Mesendoderm (in vitro differentiated cells): ENCODE results near the gene KCTD11.

Experiments
- DNase-seq: peaks from one replicate; pipeline ENCODE4 v3.0.0; 2013
- H2AK5ac ChIP-seq: 2 replicates; pipeline ENCODE4 v1.6.1; 2013; ENCODE audit warnings: low read length, inconsistent platforms
- H2BK120ac ChIP-seq: 2 replicates; pipeline ENCODE4 v1.6.1; 2013; ENCODE audit warnings: low read depth, mild to moderate bottlenecking, low read length, moderate library complexity, mixed read lengths
- H2BK15ac ChIP-seq: replicated peaks from 2 replicates; pipeline ENCODE4 v1.6.1; 2013; ENCODE audit warnings: low read depth, mild to moderate bottlenecking, moderate library complexity
- H2BK5ac ChIP-seq: 2 replicates; pipeline ENCODE4 v1.6.1; 2013; ENCODE audit warnings: low read length, inconsistent platforms
- H3K18ac ChIP-seq: 2 replicates; pipeline ENCODE4 v1.6.1; 2013; ENCODE audit warnings: mild to moderate bottlenecking, low read length, mixed read lengths
- H3K23ac ChIP-seq: one replicate; pipeline ENCODE4 v1.6.1; 2013; ENCODE audit warnings: low read length
- H3K27ac ChIP-seq: 2 replicates; pipeline ENCODE4 v1.5.1; 2013; ENCODE audit warnings: low read depth, mild to moderate bottlenecking, inconsistent platforms, low read length, moderate library complexity
- H3K27me3 ChIP-seq: 2 replicates; pipeline ENCODE4 v1.6.1; 2013; ENCODE audit warnings: low read length, control low read depth, mild to moderate bottlenecking, inconsistent platforms; ENCODE audit not compliant: insufficient read depth, poor library complexity
- H3K36me3 ChIP-seq: 2 replicates; pipeline ENCODE4 v1.6.1; 2013; ENCODE audit warnings: low read length, inconsistent platforms; ENCODE audit not compliant: control insufficient read depth, insufficient read depth
- H3K4ac ChIP-seq: one replicate; pipeline ENCODE4 v1.6.1; 2013; ENCODE audit warnings: low read depth, mild to moderate bottlenecking, low read length, moderate library complexity
- H3K4me1 ChIP-seq: 2 replicates; pipeline ENCODE4 v1.6.1; 2013; ENCODE audit warnings: low read depth, low read length, inconsistent platforms; ENCODE audit not compliant: control insufficient read depth
- H3K4me2 ChIP-seq: 2 replicates; pipeline ENCODE4 v1.6.1; 2013; ENCODE audit warnings: low read length
- H3K4me3 ChIP-seq: 2 replicates; pipeline ENCODE4 v1.5.1; 2013; ENCODE audit warnings: mild to moderate bottlenecking, low read length
- H3K56ac ChIP-seq: one replicate; pipeline ENCODE4 v1.6.1; 2013; ENCODE audit warnings: low read length
- H3K79me1 ChIP-seq: 2 replicates; pipeline ENCODE4 v1.6.1; 2013; ENCODE audit warnings: low read length, inconsistent platforms
- H3K79me2 ChIP-seq: 2 replicates; pipeline ENCODE4 v1.6.1; 2013; ENCODE audit warnings: mild to moderate bottlenecking, low read length; ENCODE audit not compliant: control insufficient read depth, insufficient read depth
- H3K9ac ChIP-seq: 2 replicates; pipeline ENCODE4 v1.6.1; 2013; ENCODE audit warnings: low read length, inconsistent platforms
- H4K5ac ChIP-seq: one replicate; pipeline ENCODE4 v1.6.1; 2013; ENCODE audit warnings: low read length
- H4K8ac ChIP-seq: one replicate; pipeline ENCODE4 v1.6.1; 2013; ENCODE audit warnings: low read depth, mild to moderate bottlenecking, control low read depth, low read length, moderate library complexity
- WGBS: extraction: QIAGEN DNeasy Blood & Tissue Kit; methylation state at CpG from one replicate; pipeline ENCODE4 v1.1.7; 2013; ENCODE audit warnings: low lambda C conversion rate, missing lambda C conversion rate; ENCODE audit not compliant: insufficient coverage; ENCODE audit errors: extremely low coverage; 5-methylcytosine and 5-hydroxymethylcytosine counted together

Gene KCTD11

GRCh38 chr17:7313890-7314718 lies 37.9 kb upstream of the KCTD11 start:
- Histone ChIP-seq H3K9ac (peak overlapping the region; percentile 72), H3K79me1 (peaks cover 21% of the 10 kb centered on the region), H2BK5ac (no peak overlapping the region), H4K5ac (no peak overlapping the region), H3K79me2 (peaks cover 27% of the 10 kb centered on the region), H3K36me3 (peaks cover 24% of the 10 kb centered on the region), H4K8ac (no peak overlapping the region), H3K27me3 (no peaks in the 10 kb centered on the region), H2BK15ac (no peak overlapping the region), H2BK120ac (no peak overlapping the region), H3K18ac (no peak overlapping the region), H3K27ac (no peak overlapping the region), H3K4me2 (peak overlapping the region; percentile 63), H2AK5ac (no peak overlapping the region), H3K4ac (no peak overlapping the region), H3K4me3 (peak overlapping the region; percentile 74), H3K23ac (no peak overlapping the region), H3K4me1 (peaks cover 8% of the 10 kb centered on the region), H3K56ac (peak overlapping the region; percentile 93)
- no CpG with 5 or more reads among the region's 9 CpGs for WGBS
- peak; percentile 67 for DNase-seq

GRCh38 chr17:7314719-7315569 lies 37.0 kb upstream of the KCTD11 start, which contains the start of gene GPS2:
GPS2 (minus strand) TSS chr17:7315360; CDS start chr17:7315052, 308 bp downstream.
- Histone ChIP-seq H3K4me1 (peaks cover 3% of the 10 kb centered on the region), H2AK5ac (no peak within 1 kb of the TSS), H3K18ac (peak within 1 kb of the TSS; percentile 62), H2BK5ac (no peak within 1 kb of the TSS), H3K4me3 (peak within 1 kb of the TSS; percentile 74), H3K9ac (peak within 1 kb of the TSS; percentile 72), H3K79me1 (peaks cover 18% of the 10 kb centered on the region), H3K27ac (peak within 1 kb of the TSS; percentile 79), H3K23ac (peak within 1 kb of the TSS; percentile 56), H3K56ac (peak within 1 kb of the TSS; percentile 93), H4K8ac (no peak within 1 kb of the TSS), H3K79me2 (peaks cover 19% of the 10 kb centered on the region), H2BK120ac (no peak within 1 kb of the TSS), H3K36me3 (peaks cover 17% of the 10 kb centered on the region), H2BK15ac (no peak within 1 kb of the TSS), H3K4ac (no peak within 1 kb of the TSS), H4K5ac (no peak within 1 kb of the TSS), H3K27me3 (no peaks in the 10 kb centered on the region), H3K4me2 (peak within 1 kb of the TSS; percentile 69)
- WGBS = no CpG with 5 or more reads among the region's 95 CpGs
- DNase-seq = peak; percentile 92

GRCh38 chr17:7315570-7316235 lies 36.3 kb upstream of the KCTD11 start:
- Histone ChIP-seq H4K8ac (no peak overlapping the region), H2AK5ac (no peak overlapping the region), H3K56ac (peak overlapping the region; percentile 83), H3K4me1 (peaks cover 3% of the 10 kb centered on the region), H2BK120ac (no peak overlapping the region), H2BK5ac (no peak overlapping the region), H3K27me3 (no peaks in the 10 kb centered on the region), H4K5ac (no peak overlapping the region), H3K79me2 (peaks cover 12% of the 10 kb centered on the region), H3K36me3 (peaks cover 12% of the 10 kb centered on the region), H3K4me2 (peak overlapping the region; percentile 69), H3K9ac (peak overlapping the region; percentile 72), H3K27ac (peak overlapping the region; percentile 51), H3K4ac (no peak overlapping the region), H3K4me3 (peak overlapping the region; percentile 45), H3K23ac (no peak overlapping the region), H3K79me1 (peaks cover 11% of the 10 kb centered on the region), H2BK15ac (no peak overlapping the region), H3K18ac (peak overlapping the region; percentile 62)
- DNase-seq = no peak
- WGBS = no CpG with 5 or more reads among the region's 30 CpGs

GRCh38 chr17:7317161-7317803 lies 34.7 kb upstream of the KCTD11 start:
- no CpG with 5 or more reads among the region's 16 CpGs for WGBS

GRCh38 chr17:7318121-7318860 lies 33.7 kb upstream of the KCTD11 start:
- Histone ChIP-seq H3K4ac (no peak overlapping the region), H3K9ac (no peak overlapping the region), H3K4me2 (no peak overlapping the region), H4K5ac (no peak overlapping the region), H3K36me3 (peaks cover 14% of the 10 kb centered on the region), H2AK5ac (no peak overlapping the region), H3K23ac (no peak overlapping the region), H2BK5ac (no peak overlapping the region), H3K79me2 (peaks cover 4% of the 10 kb centered on the region), H3K4me1 (peaks cover 3% of the 10 kb centered on the region), H3K27me3 (no peaks in the 10 kb centered on the region), H2BK15ac (no peak overlapping the region), H3K79me1 (peaks cover 5% of the 10 kb centered on the region), H3K18ac (no peak overlapping the region), H3K4me3 (no peak overlapping the region), H3K27ac (no peak overlapping the region), H2BK120ac (no peak overlapping the region), H3K56ac (no peak overlapping the region), H4K8ac (no peak overlapping the region)
- DNase-seq = no peak
- no CpG with 5 or more reads among the region's 13 CpGs for WGBS

More at GRCh38 chr17:7317161-7317803, 34.7 kb upstream of the KCTD11 start:
- H3K4me2 ChIP-seq = no peak overlapping the region
- H3K4me3 ChIP-seq = no peak overlapping the region
- no peak overlapping the region for H3K18ac ChIP-seq
- H2BK120ac ChIP-seq = no peak overlapping the region
- H3K56ac ChIP-seq = no peak overlapping the region
- H2BK15ac ChIP-seq = no peak overlapping the region
- no peak overlapping the region for H3K27ac ChIP-seq
- H3K79me1 ChIP-seq = peaks cover 7% of the 10 kb centered on the region
- peaks cover 10% of the 10 kb centered on the region for H3K36me3 ChIP-seq
- no peak overlapping the region for H3K23ac ChIP-seq
- no peaks in the 10 kb centered on the region for H3K27me3 ChIP-seq
- no peak overlapping the region for H2BK5ac ChIP-seq
- no peak overlapping the region for H4K8ac ChIP-seq
- peaks cover 3% of the 10 kb centered on the region for H3K4me1 ChIP-seq
- H3K4ac ChIP-seq = no peak overlapping the region
- no peak overlapping the region for H4K5ac ChIP-seq
- DNase-seq = no peak
- H3K79me2 ChIP-seq = peaks cover 4% of the 10 kb centered on the region
- H2AK5ac ChIP-seq = no peak overlapping the region
- no peak overlapping the region for H3K9ac ChIP-seq
